Calu3 (cell line): ENCODE measurements around the gene STIM1. TPM values are rescaled to one million over a fixed set of nuclear protein-coding genes. Genes with fewer than 3 reads are reported as not detected.

Experiments used
- BruUV-seq: library from RNA; stranded (reverse); fragments of 400-500 nt; replicated peaks from 2 replicates; lab custom pipeline; 2021; lab: Mats Ljungman, UMichigan
- CTCF ChIA-PET: fragments of 300-600 bp; sonication (Branson Sonifier 250); formaldehyde crosslinking; loops from one replicate; lab custom pipeline; 2022; ENCODE audit warnings: antibody characterized with exemption; lab: Charles Lee
- DNase-seq: peaks from one replicate; pipeline ENCODE4 v3.0.0; 2022
- H3K27ac Mint-ChIP-seq: one replicate; pipeline ENCODE4 v1.8.0; 2022; ENCODE audit warnings: mixed read lengths; ENCODE audit not compliant: unreplicated experiment
- H3K27me3 Mint-ChIP-seq: one replicate; pipeline ENCODE4 v1.8.0; 2022; ENCODE audit warnings: mixed read lengths; ENCODE audit not compliant: unreplicated experiment
- H3K36me3 Mint-ChIP-seq: one replicate; pipeline ENCODE4 v1.8.0; 2022; ENCODE audit warnings: mild to moderate bottlenecking, moderate library complexity, mixed read lengths; ENCODE audit not compliant: insufficient read depth, unreplicated experiment
- H3K4me1 Mint-ChIP-seq: one replicate; pipeline ENCODE4 v1.8.0; 2022; ENCODE audit warnings: mild to moderate bottlenecking, low read depth, mixed read lengths; ENCODE audit not compliant: unreplicated experiment
- H3K4me3 Mint-ChIP-seq: one replicate; pipeline ENCODE4 v1.8.0; 2022; ENCODE audit warnings: mild to moderate bottlenecking, low read depth, moderate library complexity, mixed read lengths; ENCODE audit not compliant: unreplicated experiment
- H3K9me3 Mint-ChIP-seq: one replicate; pipeline ENCODE4 v1.8.0; 2022; ENCODE audit warnings: low read depth, mixed read lengths; ENCODE audit not compliant: unreplicated experiment
- CTCF ChIP-seq: fragments of 200-600 bp; IDR thresholded peaks from one replicate; pipeline ENCODE4 v1.8.0; 2022; ENCODE audit warnings: antibody characterized with exemption; ENCODE audit not compliant: unreplicated experiment
- intact Hi-C: fragments of 100-400 bp; cut with micrococcal nuclease; formaldehyde crosslinking; loops from one replicate; pipeline ENCODE4 v1.10.0; 2022; ENCODE audit not compliant: unreplicated experiment
- total RNA-seq: library from RNA; stranded (reverse); gene quantifications from 2 replicates; pipeline ENCODE4 v1.2.3, GENCODE V29; 2022

Gene STIM1
- total RNA-seq, 1 experiment from 2014 or later: 60.1 TPM

- Mint-ChIP-seq H3K27me3 (no peaks in the 10 kb centered on the region), H3K9me3 (no peaks in the 10 kb centered on the region), H3K36me3 (peaks cover 33% of the 10 kb centered on the region), H3K4me3 (no peak overlapping the region), H3K27ac (no peak overlapping the region), H3K4me1 (peaks cover 44% of the 10 kb centered on the region)
- intact Hi-C loops: no loop called here
- no peak for DNase-seq
- no TSS peak for BruUV-seq
- CTCF ChIA-PET: no interaction called here
- TF ChIP-seq CTCF: no peak
These were observed 20.6 kb upstream of the STIM1 start for GRCh38 chr11:3834664-3835461.

GRCh38 chr11:3835751-3836150 is 19.7 kb upstream of the STIM1 start:
- Mint-ChIP-seq H3K9me3 (no peaks in the 10 kb centered on the region), H3K36me3 (peaks cover 40% of the 10 kb centered on the region), H3K4me1 (peaks cover 47% of the 10 kb centered on the region), H3K27ac (no peak overlapping the region), H3K4me3 (no peak overlapping the region), H3K27me3 (no peaks in the 10 kb centered on the region)
- TF ChIP-seq CTCF: no peak
- intact Hi-C loops: no loop called here
- no TSS peak for BruUV-seq
- no peak for DNase-seq
- CTCF ChIA-PET: interaction anchor here (0.6 kb wide), 1 partner anchor 11 kb away, joined by 4 read pairs; no protein-coding TSS in a partner anchor

DNA sequence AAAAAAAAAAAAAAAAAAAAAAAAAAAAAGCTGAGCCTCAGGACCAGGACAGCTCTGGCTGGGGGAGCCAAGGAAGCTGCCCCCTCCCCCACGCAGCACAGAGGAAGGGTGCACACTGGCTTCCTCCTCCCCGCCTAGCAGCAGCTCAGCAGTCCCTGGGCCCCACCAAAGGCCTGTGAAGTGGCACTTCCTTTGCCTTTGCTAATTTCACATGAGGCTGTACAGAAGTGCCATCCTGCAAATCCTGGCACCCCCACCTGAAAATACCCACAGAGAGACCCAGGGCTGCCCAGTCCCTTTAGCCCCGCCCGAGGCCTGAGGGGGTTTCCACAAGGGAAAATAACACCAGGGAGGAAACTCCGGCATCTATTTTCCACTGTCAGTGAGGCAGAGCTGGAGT is 18.6 kb upstream of the STIM1 start:
- no peak for TF ChIP-seq CTCF
- Mint-ChIP-seq H3K4me1 (peaks cover 47% of the 10 kb centered on the region), H3K36me3 (peaks cover 40% of the 10 kb centered on the region), H3K27ac (no peak overlapping the region), H3K4me3 (no peak overlapping the region), H3K27me3 (no peaks in the 10 kb centered on the region), H3K9me3 (no peaks in the 10 kb centered on the region)
- intact Hi-C loops: no loop called here
- BruUV-seq: no TSS peak
- DNase-seq: no peak
- CTCF ChIA-PET: no interaction called here

GRCh38 chr11:3837793-3838192 is 17.7 kb upstream of the STIM1 start:
- no peak overlapping the region for H3K4me3 Mint-ChIP-seq
- H3K9me3 Mint-ChIP-seq: no peaks in the 10 kb centered on the region
- no peak overlapping the region for H3K27ac Mint-ChIP-seq
- no peaks in the 10 kb centered on the region for H3K27me3 Mint-ChIP-seq
- intact Hi-C loops: no loop called here
- BruUV-seq: no TSS peak
- CTCF ChIA-PET: interaction anchor here (1.2 kb wide), 1 partner anchor 17 kb away, joined by 3 read pairs; no protein-coding TSS in a partner anchor
- peaks cover 47% of the 10 kb centered on the region for H3K4me1 Mint-ChIP-seq
- peaks cover 38% of the 10 kb centered on the region for H3K36me3 Mint-ChIP-seq
- DNase-seq: no peak
- TF ChIP-seq CTCF: no peak
